Keratinocyte (primary cell): ENCODE measurements around the gene HAP1. TPM values are rescaled to one million over a fixed set of nuclear protein-coding genes. Genes with fewer than 3 reads are reported as not detected.
A peak's percentile ranks its signal among the peaks of the same experiment; 100 is the strongest.

Source experiments
- DNase-seq: peaks from one replicate; pipeline ENCODE4 v3.0.0-alpha.2; 2011; ENCODE audit warnings: low read depth, missing footprints, low spot score
- FAIRE-seq: peaks from 2 replicates; lab custom pipeline; 2011; peaks lifted over from hg19 to GRCh38; lab: Jason Lieb, UNC
- H2AFZ ChIP-seq: 2 replicates; pipeline ENCODE4 v1.6.0; 2012; ENCODE audit warnings: low read length, control low read depth, inconsistent platforms; ENCODE audit not compliant: control insufficient read depth
- H3K27ac ChIP-seq: 2 replicates; pipeline ENCODE4 v1.5.1; 2011; ENCODE audit warnings: low read length; ENCODE audit not compliant: control insufficient read depth, insufficient read depth
- H3K27me3 ChIP-seq: 3 replicates; pipeline ENCODE4 v1.6.0; 2011; ENCODE audit warnings: low read length; ENCODE audit not compliant: control insufficient read depth, insufficient read depth; ENCODE audit errors: extremely low read depth
- H3K36me3 ChIP-seq, 2 experiments: 2 replicates in 1 of 2; 3 replicates in 1 of 2; pipeline ENCODE4 v1.5.1; 2011; ENCODE audit warnings: low read length in 2 of 2, mild to moderate bottlenecking in 1 of 2; ENCODE audit not compliant: control insufficient read depth in 2 of 2, insufficient read depth in 2 of 2; ENCODE audit errors: extremely low read depth in 1 of 2
- H3K4me1 ChIP-seq: 3 replicates; pipeline ENCODE4 v1.5.1; 2011; ENCODE audit warnings: low read length; ENCODE audit not compliant: control insufficient read depth, insufficient read depth; ENCODE audit errors: extremely low read depth
- H3K4me2 ChIP-seq: 3 replicates; pipeline ENCODE4 v1.6.0; 2011; ENCODE audit warnings: low read depth, low read length; ENCODE audit not compliant: control insufficient read depth, insufficient read depth; ENCODE audit errors: extremely low read depth
- H3K4me3 ChIP-seq, 3 experiments: fragments of 200-600 bp in 1 of 3; sonication (generic) in 1 of 3; 2 replicates in 2 of 3; 3 replicates in 1 of 3; pipeline ENCODE4 v1.5.1; 2011 to 2016; ENCODE audit warnings: low read length in 3 of 3, mild to moderate bottlenecking in 3 of 3, control low read depth in 2 of 3, inconsistent platforms in 1 of 3, low read depth in 1 of 3, mixed read lengths in 1 of 3, mixed run types in 1 of 3, moderate library complexity in 1 of 3; ENCODE audit not compliant: control insufficient read depth in 2 of 3, insufficient read depth in 2 of 3; ENCODE audit errors: extremely low read depth in 1 of 3
- H3K79me2 ChIP-seq: 2 replicates; pipeline ENCODE4 v1.6.0; 2012; ENCODE audit warnings: low read length; ENCODE audit not compliant: control insufficient read depth, insufficient read depth
- H3K9ac ChIP-seq: 3 replicates; pipeline ENCODE4 v1.6.0; 2011; ENCODE audit warnings: low read length; ENCODE audit not compliant: control insufficient read depth, insufficient read depth; ENCODE audit errors: extremely low read depth
- H3K9me1 ChIP-seq: 3 replicates; pipeline ENCODE4 v1.6.0; 2011; ENCODE audit warnings: low read length; ENCODE audit not compliant: control insufficient read depth, insufficient read depth; ENCODE audit errors: extremely low read depth
- H3K9me3 ChIP-seq: 2 replicates; pipeline ENCODE4 v1.5.1; 2012; ENCODE audit warnings: low read depth, low read length; ENCODE audit not compliant: control insufficient read depth
- H4K20me1 ChIP-seq: 3 replicates; pipeline ENCODE4 v1.6.0; 2011; ENCODE audit warnings: low read length; ENCODE audit not compliant: control insufficient read depth, insufficient read depth; ENCODE audit errors: extremely low read depth
- EZH2 ChIP-seq: IDR thresholded peaks from one replicate; pipeline ENCODE4 v1.6.1; 2012; ENCODE audit warnings: inconsistent platforms, mild to moderate bottlenecking, low read length, moderate library complexity
- dilution Hi-C: fragments of 300-500 bp; cut with MboI; formaldehyde crosslinking; loops from one replicate; pipeline ENCODE4 v1.7.0; 2020; ENCODE audit warnings: low sequenced_read_pairs; ENCODE audit not compliant: extremely low pct_ligation_motif_present
- polyA plus RNA-seq, 5 experiments: library from polyadenylated mRNA; depleted of rRNA in 3 of 5; stranded (reverse) in 3 of 5; stranded (forward) in 1 of 5; unstranded in 1 of 5; fragments of >200 nt; gene quantifications; 1 replicate in 1 of 5; 2 replicates in 3 of 5; 3 replicates in 1 of 5; pipeline versions ENCODE4 v1.2.1 to v1.2.3, GENCODE V29; 2011 to 2012; ENCODE audit warnings: missing spikeins in 2 of 5, low read depth in 1 of 5, low replicate concordance in 1 of 5
- TF ChIP-seq, protein P1 (sequence below), 3 experiments: IDR thresholded peaks in 1 of 3; conservative IDR thresholded peaks in 1 of 3; optimal IDR thresholded peaks in 1 of 3; 2 replicates in 2 of 3; 3 replicates in 1 of 3; pipeline versions ENCODE3 to v1.5.1; 2011; ENCODE audit warnings: low read length in 3 of 3, mild to moderate bottlenecking in 3 of 3, moderate library complexity in 2 of 3, control low read depth in 1 of 3, inconsistent platforms in 1 of 3; ENCODE audit not compliant: insufficient read depth in 2 of 3; ENCODE audit errors: extremely low read depth in 1 of 3

The HAP1 gene
- polyA plus RNA-seq, 1 donor (not counting 4 experiments of a cell fraction or from before 2014, with no cell fraction given), result 1.6 TPM

- peaks cover 24 to 29% of the 10 kb centered on the region in 2 experiments for H3K36me3 ChIP-seq
- no peak for TF ChIP-seq EZH2
- TF ChIP-seq, protein P1, sequence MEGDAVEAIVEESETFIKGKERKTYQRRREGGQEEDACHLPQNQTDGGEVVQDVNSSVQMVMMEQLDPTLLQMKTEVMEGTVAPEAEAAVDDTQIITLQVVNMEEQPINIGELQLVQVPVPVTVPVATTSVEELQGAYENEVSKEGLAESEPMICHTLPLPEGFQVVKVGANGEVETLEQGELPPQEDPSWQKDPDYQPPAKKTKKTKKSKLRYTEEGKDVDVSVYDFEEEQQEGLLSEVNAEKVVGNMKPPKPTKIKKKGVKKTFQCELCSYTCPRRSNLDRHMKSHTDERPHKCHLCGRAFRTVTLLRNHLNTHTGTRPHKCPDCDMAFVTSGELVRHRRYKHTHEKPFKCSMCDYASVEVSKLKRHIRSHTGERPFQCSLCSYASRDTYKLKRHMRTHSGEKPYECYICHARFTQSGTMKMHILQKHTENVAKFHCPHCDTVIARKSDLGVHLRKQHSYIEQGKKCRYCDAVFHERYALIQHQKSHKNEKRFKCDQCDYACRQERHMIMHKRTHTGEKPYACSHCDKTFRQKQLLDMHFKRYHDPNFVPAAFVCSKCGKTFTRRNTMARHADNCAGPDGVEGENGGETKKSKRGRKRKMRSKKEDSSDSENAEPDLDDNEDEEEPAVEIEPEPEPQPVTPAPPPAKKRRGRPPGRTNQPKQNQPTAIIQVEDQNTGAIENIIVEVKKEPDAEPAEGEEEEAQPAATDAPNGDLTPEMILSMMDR (optimal IDR thresholded peaks at IDR 0.05 in 1 of 3, IDR thresholded peaks at IDR 0.05 in 1 of 3, conservative IDR thresholded peaks at IDR 0.05 in 1 of 3; ENCODE audit: extremely low read depth in 1 of 3, insufficient read depth in 2 of 3, low read length in 3 of 3), result no peak
- H3K4me3 ChIP-seq, result peak overlapping the region in 1 of 3 experiments; percentile 99
Observed at GRCh38 chr17:41691031-41691777, 43.2 kb downstream of the HAP1 start.

DNA sequence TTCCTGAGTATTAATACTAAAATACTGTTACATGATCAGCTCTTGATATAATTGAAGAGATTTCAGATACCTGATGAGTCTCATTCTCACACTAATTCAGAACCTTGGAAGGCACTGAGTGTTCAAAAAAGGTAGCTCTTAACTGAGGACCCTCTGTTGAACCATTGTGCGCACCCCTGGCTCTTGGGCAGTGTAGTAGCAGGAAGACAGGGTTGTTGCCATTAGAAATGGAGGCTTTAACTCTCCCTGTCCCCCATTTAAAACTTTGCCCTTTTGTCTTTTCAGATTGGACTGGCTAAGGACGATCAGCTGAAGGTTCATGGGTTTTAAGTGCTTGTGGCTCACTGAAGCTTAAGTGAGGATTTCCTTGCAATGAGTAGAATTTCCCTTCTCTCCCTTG, 43.9 kb downstream of the HAP1 start:
- Histone ChIP-seq H3K27ac (peak overlapping the region; percentile 98), H2AFZ (no peak overlapping the region), H3K36me3 (peaks cover 24 to 29% of the 10 kb centered on the region in 2 experiments), H3K9ac (peak overlapping the region; percentile 99), H3K9me1 (no peaks in the 10 kb centered on the region), H3K4me3 (peak overlapping the region; percentile 67 to 99 (median 77)), H4K20me1 (peaks cover 29% of the 10 kb centered on the region), H3K4me1 (peaks cover 6% of the 10 kb centered on the region), H3K27me3 (no peaks in the 10 kb centered on the region), H3K79me2 (peaks cover 20% of the 10 kb centered on the region), H3K9me3 (no peaks in the 10 kb centered on the region), H3K4me2 (peak overlapping the region; percentile 94)
- no peak for DNase-seq
- dilution Hi-C loops, result no loop called here
- no peak for FAIRE-seq
- no peak for TF ChIP-seq EZH2
- TF ChIP-seq, protein P1 (optimal IDR thresholded peaks at IDR 0.05 in 1 of 3, IDR thresholded peaks at IDR 0.05 in 1 of 3, conservative IDR thresholded peaks at IDR 0.05 in 1 of 3; ENCODE audit: extremely low read depth in 1 of 3, insufficient read depth in 2 of 3, low read length in 3 of 3), result no peak

More at GRCh38 chr17:41691031-41691777, 43.2 kb downstream of the HAP1 start:
- Histone ChIP-seq H4K20me1 (peaks cover 29% of the 10 kb centered on the region), H2AFZ (no peak overlapping the region), H3K4me1 (peaks cover 6% of the 10 kb centered on the region), H3K4me2 (peak overlapping the region; percentile 94), H3K79me2 (peaks cover 20% of the 10 kb centered on the region), H3K27me3 (no peaks in the 10 kb centered on the region), H3K9ac (peak overlapping the region; percentile 99), H3K9me1 (no peaks in the 10 kb centered on the region), H3K27ac (peak overlapping the region; percentile 19), H3K9me3 (no peaks in the 10 kb centered on the region)
- DNase-seq, result no peak
- no peak for FAIRE-seq
- dilution Hi-C loops, result no loop called here
